GM18519 (cell line): Measurements from ENCODE around the gene MAGEA8.
A peak's percentile ranks its signal among the peaks of the same experiment; 100 is the strongest.
"Not testable (repeated sequence)": the region's sequence is repeated elsewhere in the genome, so short reads cannot be mapped to it uniquely, and the experiment has no call there.

ENCODE experiments used
- ATAC-seq: cut with Tn5 transposase; IDR thresholded peaks from one replicate; pipeline ENCODE4 v1.9.1; 2021; ENCODE audit warnings: mild to moderate bottlenecking, moderate library complexity; ENCODE audit not compliant: unreplicated experiment, low FRiP score

The MAGEA8 gene

GRCh38 chrX:149881081-149881711, at the start of gene MAGEA8:
TSS of gene MAGEA8 (plus strand) at chrX:149881183. CDS start at chrX:149884273, 3,090 bp downstream.
- no peak for ATAC-seq

- no peak for ATAC-seq
Measured at GRCh38 chrX:149831473-149831872, 49.5 kb upstream of the MAGEA8 start.

GRCh38 chrX:149836728-149837127, 44.3 kb upstream of the MAGEA8 start:
- ATAC-seq: not testable (repeated sequence)

- ATAC-seq: no peak
Measured at GRCh38 chrX:149837167-149837566, 43.8 kb upstream of the MAGEA8 start.

- no peak for ATAC-seq
Measured at GRCh38 chrX:149837639-149838038, 43.3 kb upstream of the MAGEA8 start.

DNA sequence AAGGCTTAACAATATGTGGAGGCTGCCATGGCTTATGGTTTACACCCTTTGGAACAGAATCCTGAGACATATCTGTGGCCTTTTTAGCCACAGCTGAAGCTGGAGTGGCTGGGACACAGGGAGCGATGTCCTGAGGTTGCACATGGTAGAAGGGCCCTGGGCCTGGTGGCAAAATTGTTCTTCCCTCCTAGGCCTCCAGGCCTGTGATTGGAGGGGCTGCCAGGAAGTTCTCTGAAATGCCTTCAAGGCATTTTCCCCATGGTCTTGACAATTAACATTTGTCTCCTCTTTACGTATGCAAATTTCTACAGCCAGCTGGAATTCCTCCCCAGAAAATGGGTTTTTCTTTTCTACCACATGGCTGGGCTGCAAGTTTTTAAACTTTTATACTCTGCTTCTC, 39.1 kb upstream of the MAGEA8 start:
- no peak for ATAC-seq

DNA sequence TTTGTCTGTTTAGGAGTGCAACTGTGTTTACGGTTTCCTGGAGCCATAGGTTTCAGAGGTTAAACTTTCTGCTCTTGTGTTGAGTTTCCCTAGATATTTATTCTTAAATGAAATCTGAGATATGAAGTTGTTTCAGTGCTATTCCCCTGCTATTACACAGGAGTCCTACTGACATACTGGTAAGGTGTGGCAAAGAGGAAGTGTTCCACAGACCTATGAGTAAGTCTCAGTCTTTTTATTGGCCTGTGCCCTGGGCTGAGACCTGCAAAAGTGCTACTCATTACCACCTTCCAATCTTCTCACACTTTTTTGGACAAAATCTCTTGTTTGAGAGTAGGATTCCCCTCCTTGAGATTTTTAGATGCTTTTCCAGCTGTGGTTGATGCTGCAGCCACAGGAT, 35.6 kb upstream of the MAGEA8 start:
- no peak for ATAC-seq

DNA sequence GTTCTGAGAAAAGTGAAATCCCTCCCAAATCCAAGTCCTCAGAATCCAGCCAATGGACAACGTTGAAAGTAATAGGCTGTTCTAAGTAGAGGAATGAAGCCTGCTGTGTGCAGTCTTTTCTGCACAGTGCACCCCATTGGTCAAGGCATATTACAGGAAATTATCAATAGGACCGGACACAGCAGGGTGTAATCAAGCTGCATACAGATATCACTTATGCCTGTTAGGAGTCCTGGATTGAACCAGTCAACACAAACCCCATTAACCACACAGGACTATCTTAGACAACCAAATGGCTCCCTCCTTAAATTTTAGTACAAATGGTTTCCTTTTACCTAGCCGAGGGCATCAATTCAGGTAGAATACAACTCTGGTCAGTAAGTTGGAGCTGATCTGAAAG, 34.2 kb upstream of the MAGEA8 start:
- no peak for ATAC-seq

DNA sequence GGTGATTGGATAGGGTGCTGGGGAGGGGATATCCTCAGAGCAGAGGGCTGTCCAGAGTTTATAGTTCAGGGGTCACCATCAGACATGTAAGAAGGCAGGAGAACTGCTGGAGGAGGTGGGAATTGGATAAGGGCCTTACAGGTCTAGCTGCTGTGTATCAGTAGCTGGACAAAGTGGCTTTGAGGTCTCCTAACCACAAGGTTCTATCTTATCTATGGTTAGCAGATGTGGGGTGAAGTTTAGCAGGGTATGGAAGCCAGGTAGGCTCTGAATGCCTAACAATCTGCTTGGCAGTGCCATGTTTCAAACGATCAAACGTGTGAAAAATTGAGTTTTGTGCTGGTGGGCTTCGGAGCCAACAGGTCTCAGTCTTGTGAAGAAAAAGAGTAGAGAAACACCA, 32.1 kb upstream of the MAGEA8 start:
- ATAC-seq: no peak

GRCh38 chrX:149849787-149850186, 31.2 kb upstream of the MAGEA8 start:
- ATAC-seq: no peak

GRCh38 chrX:149851864-149852263, 29.1 kb upstream of the MAGEA8 start:
- no peak for ATAC-seq

- ATAC-seq: no peak
Measured at GRCh38 chrX:149853925-149854324, 27.1 kb upstream of the MAGEA8 start.

- ATAC-seq: no peak
Measured at GRCh38 chrX:149858592-149858991, 22.4 kb upstream of the MAGEA8 start.

- no peak for ATAC-seq
Measured at GRCh38 chrX:149860445-149860844, 20.5 kb upstream of the MAGEA8 start.

- ATAC-seq: no peak
Measured at GRCh38 chrX:149865390-149865789, 15.6 kb upstream of the MAGEA8 start.

DNA sequence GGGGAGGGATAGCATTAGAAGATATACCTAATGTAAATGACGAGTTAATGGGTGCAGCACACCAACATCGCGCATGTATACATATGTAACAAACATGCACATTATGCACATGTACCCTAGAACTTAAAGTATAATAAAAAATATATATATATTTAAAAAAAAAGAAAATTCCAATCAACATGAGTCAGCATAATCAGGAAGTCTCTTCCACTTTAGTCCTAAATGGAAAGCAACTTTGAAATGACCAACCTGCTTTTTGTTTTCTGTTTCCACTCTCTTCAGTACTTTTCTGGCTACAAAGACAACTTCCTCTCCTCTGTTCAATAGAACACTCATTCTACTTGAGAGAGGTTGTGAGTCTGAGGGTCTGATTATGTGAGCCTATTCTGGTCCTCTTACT, 13.5 kb upstream of the MAGEA8 start:
- ATAC-seq: no peak

DNA sequence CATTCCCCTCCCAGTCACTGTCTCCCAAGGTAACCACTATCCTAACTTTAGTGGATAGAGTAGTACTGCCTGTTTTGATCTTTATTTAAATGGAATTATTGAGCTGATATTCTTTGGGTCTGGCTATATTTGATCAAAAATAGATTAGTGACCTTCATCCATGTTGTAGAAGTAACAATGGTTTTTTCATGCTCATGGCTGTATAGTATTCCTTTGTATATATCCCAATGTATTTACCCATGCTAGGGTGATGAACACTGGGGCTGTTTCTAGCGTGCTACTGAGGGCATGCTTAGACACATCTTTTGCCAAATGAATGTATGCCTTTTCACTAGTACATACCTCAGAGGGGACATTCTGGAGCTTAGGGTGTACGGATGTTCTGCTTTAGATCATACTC, 10.1 kb upstream of the MAGEA8 start:
- ATAC-seq: no peak

- no peak for ATAC-seq
Measured at GRCh38 chrX:149871433-149871832, 9.6 kb upstream of the MAGEA8 start.

- peak; percentile 78 for ATAC-seq
Measured at GRCh38 chrX:149871940-149872339, 9.0 kb upstream of the MAGEA8 start.

- ATAC-seq: no peak
Measured at GRCh38 chrX:149877157-149877556, 3.8 kb upstream of the MAGEA8 start.

GRCh38 chrX:149877636-149878035, 3.3 kb upstream of the MAGEA8 start:
- ATAC-seq: no peak

DNA sequence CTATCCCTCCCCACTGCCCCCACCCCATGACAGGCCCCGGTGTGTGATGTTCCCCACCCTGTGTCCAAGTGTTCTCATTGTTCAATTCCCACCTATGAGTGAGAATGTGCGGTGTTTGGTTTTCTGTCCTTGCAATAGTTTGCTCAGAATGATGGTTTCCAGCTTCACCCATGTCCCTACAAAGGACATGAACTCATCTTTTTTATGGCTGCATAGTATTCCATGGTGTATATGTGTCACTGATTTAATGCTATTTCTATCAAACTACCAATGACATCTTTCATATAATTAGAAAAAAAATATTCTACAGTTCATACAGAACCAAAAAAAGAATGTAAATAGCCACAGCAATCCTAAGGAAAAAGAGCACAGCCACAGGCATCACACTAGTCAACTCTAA, 9.8 kb downstream of the MAGEA8 start:
- not testable (repeated sequence) for ATAC-seq

- ATAC-seq: no peak
Measured at GRCh38 chrX:149898554-149898953, 17.6 kb downstream of the MAGEA8 start.
